22Rv1 (cell line): Measurements from ENCODE around the gene SETBP1.

Experiments
- H3K27ac ChIP-seq: fragments of 450-650 bp; 2 replicates; pipeline ENCODE4 v1.5.1; 2017
- ZFX ChIP-seq: fragments of 450-650 bp; IDR thresholded peaks from 2 replicates; pipeline ENCODE4 v1.6.1; 2017; ENCODE audit warnings: antibody characterized with exemption, borderline replicate concordance
- TF ChIP-seq, protein P1 (sequence below): fragments of 450-650 bp; IDR thresholded peaks from 2 replicates; pipeline ENCODE4 v1.5.1; 2017; ENCODE audit warnings: mild to moderate bottlenecking

SETBP1 gene

DNA sequence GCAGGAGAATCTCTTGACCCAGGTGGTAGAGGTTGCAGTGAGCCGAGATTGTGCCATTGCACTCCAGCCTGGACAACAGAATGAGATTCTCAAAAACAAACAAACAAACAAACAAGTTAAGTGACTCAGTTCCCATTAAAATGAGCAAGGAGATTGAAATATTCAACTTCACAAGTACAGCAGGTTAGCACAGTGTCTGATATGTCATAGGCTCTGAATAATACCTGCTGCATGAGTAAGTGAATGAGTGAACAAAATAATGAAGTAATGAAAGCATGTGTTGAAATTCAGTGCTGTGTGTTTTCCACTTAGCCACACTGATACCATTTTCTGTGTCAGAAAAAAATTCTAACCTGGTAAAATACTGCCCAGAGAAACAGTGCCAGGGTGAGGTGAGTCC lies 41.9 kb upstream of the SETBP1 start:
- no peak for TF ChIP-seq ZFX
- TF ChIP-seq, protein P1, sequence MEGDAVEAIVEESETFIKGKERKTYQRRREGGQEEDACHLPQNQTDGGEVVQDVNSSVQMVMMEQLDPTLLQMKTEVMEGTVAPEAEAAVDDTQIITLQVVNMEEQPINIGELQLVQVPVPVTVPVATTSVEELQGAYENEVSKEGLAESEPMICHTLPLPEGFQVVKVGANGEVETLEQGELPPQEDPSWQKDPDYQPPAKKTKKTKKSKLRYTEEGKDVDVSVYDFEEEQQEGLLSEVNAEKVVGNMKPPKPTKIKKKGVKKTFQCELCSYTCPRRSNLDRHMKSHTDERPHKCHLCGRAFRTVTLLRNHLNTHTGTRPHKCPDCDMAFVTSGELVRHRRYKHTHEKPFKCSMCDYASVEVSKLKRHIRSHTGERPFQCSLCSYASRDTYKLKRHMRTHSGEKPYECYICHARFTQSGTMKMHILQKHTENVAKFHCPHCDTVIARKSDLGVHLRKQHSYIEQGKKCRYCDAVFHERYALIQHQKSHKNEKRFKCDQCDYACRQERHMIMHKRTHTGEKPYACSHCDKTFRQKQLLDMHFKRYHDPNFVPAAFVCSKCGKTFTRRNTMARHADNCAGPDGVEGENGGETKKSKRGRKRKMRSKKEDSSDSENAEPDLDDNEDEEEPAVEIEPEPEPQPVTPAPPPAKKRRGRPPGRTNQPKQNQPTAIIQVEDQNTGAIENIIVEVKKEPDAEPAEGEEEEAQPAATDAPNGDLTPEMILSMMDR: no peak
- no peak overlapping the region for H3K27ac ChIP-seq

DNA sequence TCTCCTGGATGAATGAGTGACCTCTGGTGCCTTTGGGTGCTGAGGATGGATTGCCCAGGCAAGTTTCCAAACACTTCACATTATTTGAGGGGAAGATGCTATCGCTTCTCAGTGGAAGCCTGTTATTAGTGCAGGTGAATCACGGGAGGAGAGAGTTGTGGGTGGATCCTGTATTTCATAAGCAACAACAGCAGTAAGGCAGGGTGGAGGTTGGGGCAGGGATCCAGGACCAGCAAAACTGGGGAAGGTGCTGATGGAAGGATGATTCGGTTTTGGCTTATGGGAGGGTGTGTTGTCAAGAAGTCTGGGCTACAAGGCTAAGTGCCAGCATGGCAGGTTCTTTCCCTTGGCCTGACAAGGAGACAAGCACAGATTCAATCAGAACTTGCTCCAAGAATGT lies 37.7 kb upstream of the SETBP1 start:
- no peak for TF ChIP-seq ZFX
- TF ChIP-seq, protein P1: no peak
- no peak overlapping the region for H3K27ac ChIP-seq

DNA sequence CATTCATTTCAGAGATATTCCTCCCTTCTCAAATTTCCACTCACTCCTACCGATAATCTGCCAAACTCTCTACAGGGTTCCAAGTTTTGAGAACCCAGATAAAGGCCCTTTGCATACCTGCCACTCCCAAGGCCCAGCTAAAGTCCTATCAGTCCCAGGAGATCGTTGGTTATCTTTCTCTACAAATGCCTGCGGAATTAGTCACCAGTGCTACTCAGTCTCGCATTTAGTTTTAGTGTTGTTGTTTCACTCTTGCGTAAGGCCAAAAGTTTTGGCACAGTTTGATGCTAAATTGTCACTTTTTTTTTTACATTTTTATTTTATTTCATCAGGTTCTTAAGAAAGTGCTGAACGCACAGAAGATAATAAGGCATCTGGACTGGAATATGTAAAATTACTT lies 29.2 kb upstream of the SETBP1 start:
- H3K27ac ChIP-seq: no peak overlapping the region

DNA sequence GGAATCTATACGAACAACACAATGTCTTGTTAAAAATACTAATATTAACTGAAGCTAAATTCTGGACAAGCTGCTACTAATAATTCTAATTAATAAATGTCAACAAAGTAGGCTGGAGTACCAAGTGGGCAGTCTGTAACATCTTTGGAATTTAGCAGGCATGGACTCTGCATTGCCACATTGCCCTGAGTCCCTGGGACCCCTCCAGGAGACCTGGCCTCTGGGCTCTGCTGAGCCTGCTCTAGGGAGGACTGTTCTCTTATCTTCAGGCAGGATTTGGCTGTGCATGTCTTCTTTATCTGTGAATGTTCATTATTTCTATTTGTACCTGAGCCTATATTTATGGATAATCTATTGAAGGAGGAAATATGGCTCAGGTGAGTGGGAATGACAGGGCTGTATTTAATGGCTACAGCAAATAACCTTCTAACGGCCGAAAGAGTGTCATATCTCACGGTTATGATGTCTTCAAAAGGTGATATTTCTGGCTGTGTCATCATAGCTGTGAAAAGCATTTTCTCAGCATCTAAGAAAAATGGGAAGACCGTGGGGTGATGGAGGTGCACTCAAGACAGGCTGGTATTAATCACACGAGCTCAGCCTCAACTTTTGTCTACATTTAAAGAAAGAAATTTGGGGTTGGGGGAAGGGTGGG lies 28.6 kb upstream of the SETBP1 start:
- TF ChIP-seq, protein P1: no peak
- TF ChIP-seq ZFX: no peak

More for the DNA sequence above, 29.2 kb upstream of the SETBP1 start:
- no peak for TF ChIP-seq ZFX
- TF ChIP-seq, protein P1: no peak

DNA sequence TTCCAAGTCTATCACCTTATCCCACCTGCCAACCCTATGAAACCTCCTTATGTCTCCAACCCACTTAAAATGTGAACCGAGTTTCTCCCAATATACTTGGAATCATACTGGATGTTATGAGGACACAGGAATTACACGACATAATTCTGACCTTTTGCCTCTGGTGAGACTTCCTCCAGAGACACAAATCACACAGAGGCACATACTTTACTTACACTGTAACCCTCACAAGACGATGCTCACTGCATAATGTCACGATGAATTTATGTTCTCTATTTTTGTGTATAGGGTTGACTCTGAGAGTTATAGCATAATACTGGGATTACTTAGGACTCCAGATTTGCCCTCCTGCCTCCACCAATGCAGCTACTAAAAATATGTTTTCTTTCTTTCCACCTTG lies 28.0 kb upstream of the SETBP1 start:
- TF ChIP-seq, protein P1: no peak
- TF ChIP-seq ZFX: no peak
- H3K27ac ChIP-seq: no peak overlapping the region

More for the DNA sequence above, 28.6 kb upstream of the SETBP1 start:
- no peak overlapping the region for H3K27ac ChIP-seq

DNA sequence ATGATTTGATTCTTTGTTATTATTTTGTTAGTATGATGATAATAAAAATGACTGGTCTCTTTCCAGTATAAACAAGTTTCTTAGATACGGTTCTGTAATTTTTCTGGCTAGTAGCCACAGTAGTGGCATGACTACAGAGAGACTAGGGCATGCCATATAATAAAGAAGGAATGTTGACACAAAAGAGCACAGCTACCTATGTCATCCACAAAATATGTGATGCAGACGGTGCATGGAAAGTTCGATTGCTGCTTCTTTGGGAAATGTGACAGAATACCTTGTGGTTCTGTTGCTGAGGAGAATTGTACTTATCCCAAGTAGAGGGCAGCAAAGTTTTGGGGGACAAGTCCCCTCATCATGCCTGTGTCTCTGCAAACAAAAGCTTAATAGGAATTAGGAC lies 26.1 kb upstream of the SETBP1 start:
- TF ChIP-seq ZFX: no peak
- TF ChIP-seq, protein P1: no peak
- no peak overlapping the region for H3K27ac ChIP-seq

DNA sequence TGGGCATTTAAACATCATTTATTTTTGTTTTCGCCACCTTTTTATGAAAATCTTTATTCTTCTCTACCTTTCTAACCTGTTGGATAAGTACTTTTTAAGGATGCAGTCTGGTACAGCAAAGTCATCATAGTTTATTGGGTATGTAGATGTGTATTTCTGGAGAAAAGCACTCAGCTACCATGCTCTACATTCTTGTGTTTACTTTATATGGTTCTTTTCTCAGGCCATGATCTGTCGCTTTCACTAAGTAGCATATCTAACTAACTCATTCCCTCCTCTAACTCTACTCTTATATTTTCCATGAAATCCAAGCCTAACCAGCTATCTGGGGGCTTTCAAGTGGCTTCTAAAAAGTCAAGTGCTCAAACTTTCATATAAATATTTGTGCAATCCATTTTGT lies 25.3 kb upstream of the SETBP1 start:
- H3K27ac ChIP-seq: no peak overlapping the region

More for the DNA sequence above, 25.3 kb upstream of the SETBP1 start:
- TF ChIP-seq, protein P1: no peak
- no peak for TF ChIP-seq ZFX
